HepG2 (cell line): Measurements from ENCODE around the gene SAC3D1. TPM values are rescaled to one million over a fixed set of nuclear protein-coding genes. Genes with fewer than 3 reads are reported as not detected.

ENCODE experiments used
- ATAC-seq: fragments of 200-7000 bp; cut with Tn5 transposase; 3 replicates; pipeline ENCODE4 v1.9.1; 2020; ENCODE audit warnings: mild to moderate bottlenecking, moderate library complexity
- BruUV-seq: library from RNA; stranded (reverse); fragments of 400-500 nt; replicated peaks from 2 replicates; lab custom pipeline; 2021; lab: Mats Ljungman, UMichigan
- CTCF ChIA-PET: fragments of 300-600 bp; formaldehyde crosslinking; extraction: SDS; loops from one replicate; lab custom pipeline; 2021; ENCODE audit warnings: low total read pairs, inconsistent platforms, low intra/inter-chr PET ratio; lab: Yijun Ruan, JAX
- POLR2A ChIA-PET: fragments of 350-600 bp; sonication (Branson Sonifier 250); formaldehyde crosslinking; loops from one replicate; lab custom pipeline; 2020; ENCODE audit warnings: antibody characterized with exemption, inconsistent platforms; lab: Yijun Ruan, JAX
- DNase-seq: peaks from one replicate; pipeline ENCODE4 v3.0.0-alpha.2; 2015; ENCODE audit warnings: low spot score
- FAIRE-seq: peaks from 3 replicates; lab custom pipeline; 2011; peaks lifted over from hg19 to GRCh38; lab: Jason Lieb, UNC
- H2AFZ ChIP-seq: one replicate; pipeline ENCODE4 v1.6.1; 2011; ENCODE audit warnings: low read length, inconsistent platforms
- H3K27ac ChIP-seq: fragments of 300-600 bp; 3 replicates; pipeline ENCODE4 v1.8.0; 2011; ENCODE audit warnings: mixed run types, mild to moderate bottlenecking, mixed read lengths, low read length, inconsistent platforms; ENCODE audit not compliant: insufficient read depth; ENCODE audit errors: extremely low read length
- H3K27me3 ChIP-seq, 2 experiments: fragments of 200-600 bp in 1 of 2; 2 replicates in 1 of 2; 3 replicates in 1 of 2; pipeline versions ENCODE4 v1.6.0 to v1.8.0; 2011; ENCODE audit warnings: low read length in 2 of 2, mild to moderate bottlenecking in 2 of 2, moderate library complexity in 2 of 2, inconsistent platforms in 1 of 2; ENCODE audit not compliant: insufficient read depth in 2 of 2, control insufficient read depth in 1 of 2
- H3K36me3 ChIP-seq, 2 experiments: fragments of 200-600 bp in 1 of 2; replicated peaks in 1 of 2; 2 replicates in 1 of 2; 3 replicates in 1 of 2; pipeline versions ENCODE4 v1.5.1 to v1.8.0; 2011; ENCODE audit warnings: low read length in 2 of 2, inconsistent platforms in 1 of 2; ENCODE audit not compliant: insufficient read depth in 2 of 2, control insufficient read depth in 1 of 2
- H3K4me1 ChIP-seq: 2 replicates; pipeline ENCODE4 v1.5.1; 2012; ENCODE audit warnings: low read length, inconsistent platforms; ENCODE audit not compliant: insufficient read depth
- H3K4me2 ChIP-seq: 2 replicates; pipeline ENCODE4 v1.6.0; 2011; ENCODE audit warnings: low read depth, low read length, inconsistent platforms
- H3K4me3 ChIP-seq, 3 experiments: fragments of 200-600 bp in 1 of 3; sonication (generic), shearing (Covaris generic) in 1 of 3; replicated peaks in 1 of 3; 2 replicates each; pipeline ENCODE4 v1.5.1; 2011 to 2016; ENCODE audit warnings: low read length in 3 of 3, inconsistent platforms in 2 of 3, low read depth in 2 of 3, mild to moderate bottlenecking in 2 of 3, control low read depth in 1 of 3, mixed read lengths in 1 of 3; ENCODE audit not compliant: insufficient read depth in 1 of 3
- H3K79me2 ChIP-seq: one replicate; pipeline ENCODE4 v1.6.1; 2011; ENCODE audit warnings: low read length, inconsistent platforms; ENCODE audit not compliant: insufficient read depth
- H3K9ac ChIP-seq: 2 replicates; pipeline ENCODE4 v1.6.0; 2011; ENCODE audit warnings: mild to moderate bottlenecking, low read depth, low read length, inconsistent platforms; ENCODE audit not compliant: insufficient read depth
- H3K9me3 ChIP-seq: 2 replicates; pipeline ENCODE4 v1.5.1; 2012; ENCODE audit warnings: mild to moderate bottlenecking, low read length
- H4K20me1 ChIP-seq: 2 replicates; pipeline ENCODE4 v1.6.0; 2011; ENCODE audit warnings: inconsistent platforms, mild to moderate bottlenecking, low read length, moderate library complexity; ENCODE audit not compliant: insufficient read depth
- AGO2 ChIP-seq: fragments of 200-400 bp; formaldehyde crosslinking; optimal IDR thresholded peaks from 2 replicates; pipeline ENCODE3; 2017; ENCODE audit warnings: mild to moderate bottlenecking, low read depth, low read length, moderate library complexity
- HNF4A ChIP-seq: sonication (generic); formaldehyde crosslinking; IDR thresholded peaks from 2 replicates; pipeline ENCODE4 v1.4.0; 2020; ENCODE audit warnings: missing genetic modification reagents
- KDM1A ChIP-seq: IDR thresholded peaks from 2 replicates; pipeline ENCODE4 v1.6.1; 2016; ENCODE audit warnings: missing compliant biosample characterization
- KLF6 ChIP-seq: IDR thresholded peaks from 2 replicates; pipeline ENCODE4 v1.8.0; 2016; ENCODE audit warnings: missing biosample characterization, missing genetic modification reagents
- MED13 ChIP-seq: sonication (generic); formaldehyde crosslinking; IDR thresholded peaks from 2 replicates; pipeline ENCODE4 v1.5.0; 2020; ENCODE audit warnings: missing genetic modification reagents
- MYC ChIP-seq: sonication (generic); formaldehyde crosslinking; IDR thresholded peaks from 2 replicates; pipeline ENCODE4 v1.9.0; 2021; ENCODE audit warnings: missing genetic modification reagents, borderline replicate concordance
- TBX2 ChIP-seq: sonication (generic); formaldehyde crosslinking; IDR thresholded peaks from 2 replicates; pipeline ENCODE4 v1.5.0; 2020; ENCODE audit warnings: missing genetic modification reagents, mild to moderate bottlenecking, borderline replicate concordance
- TOE1 ChIP-seq: sonication (generic); formaldehyde crosslinking; IDR thresholded peaks from 2 replicates; pipeline ENCODE4 v1.4.0; 2020; ENCODE audit warnings: mild to moderate bottlenecking, missing genetic modification reagents
- UBTF ChIP-seq: sonication (generic); formaldehyde crosslinking; IDR thresholded peaks from 2 replicates; pipeline ENCODE4 v1.4.0; 2020; ENCODE audit warnings: mild to moderate bottlenecking, missing genetic modification reagents
- ZFX ChIP-seq: sonication (generic); formaldehyde crosslinking; IDR thresholded peaks from 2 replicates; pipeline ENCODE4 v1.4.0; 2020; ENCODE audit warnings: mild to moderate bottlenecking, low read depth, missing genetic modification reagents, moderate library complexity
- ZNF572 ChIP-seq: sonication (generic); formaldehyde crosslinking; IDR thresholded peaks from 2 replicates; pipeline ENCODE4 v1.5.1; 2020; ENCODE audit warnings: mild to moderate bottlenecking, missing genetic modification reagents
- ZNF790 ChIP-seq: sonication (generic); formaldehyde crosslinking; IDR thresholded peaks from 2 replicates; pipeline ENCODE4 v1.8.0; 2022; ENCODE audit warnings: missing genetic modification reagents, mild to moderate bottlenecking, borderline replicate concordance
- WGBS: methylation state at CpG from one replicate; pipeline ENCODE4 v1.1.6; 2017; ENCODE audit warnings: low lambda C conversion rate; 5-methylcytosine and 5-hydroxymethylcytosine counted together
- in situ Hi-C: cut with HindIII; loops from 2 replicates; pipeline ENCODE4 v1.10.0; 2017; ENCODE audit warnings: low pct_unique_long_range_greater_than_20kb; ENCODE audit not compliant: extremely low pct_ligation_motif_present
- intact Hi-C: fragments of 100-400 bp; cut with micrococcal nuclease; formaldehyde crosslinking; loops from one replicate; pipeline ENCODE4 v1.10.0; 2022; ENCODE audit not compliant: unreplicated experiment
- polyA plus RNA-seq, 8 experiments: library from polyadenylated mRNA; depleted of rRNA in 3 of 8; stranded (reverse) in 7 of 8; unstranded in 1 of 8; fragments of >200 nt; fragmentation: Illumina TruSeq in 4 of 8; extraction: Trizol in 4 of 8; gene quantifications; 2 replicates each; pipeline versions ENCODE4 v1.2.1 to v1.2.3, GENCODE V29; 2011 to 2016; ENCODE audit warnings: low read depth in 4 of 8, missing spikeins in 1 of 8, mixed read lengths in 1 of 8; ENCODE audit not compliant: insufficient read depth in 1 of 8
- total RNA-seq, 5 experiments: library from RNA; depleted of rRNA; stranded (reverse); fragments of >200 nt; fragmentation: Illumina TruSeq; extraction: Trizol; gene quantifications; 2 replicates each; pipeline ENCODE4 v1.2.3, GENCODE V29; 2016; ENCODE audit warnings: low read depth in 1 of 5
- TF ChIP-seq, protein P1 (sequence below): sonication (generic); formaldehyde crosslinking; IDR thresholded peaks from 2 replicates; pipeline ENCODE4 v1.5.0; 2020; ENCODE audit warnings: mild to moderate bottlenecking, missing genetic modification reagents, borderline replicate concordance
- TF ChIP-seq, protein P2 (sequence below): sonication (generic); formaldehyde crosslinking; IDR thresholded peaks from 2 replicates; pipeline ENCODE4 v1.5.1; 2020; ENCODE audit warnings: missing genetic modification reagents, mild to moderate bottlenecking, borderline replicate concordance

SAC3D1 gene
- total and polyA plus RNA-seq, 2 of the 13 experiments (the other 11 are each of a cell fraction or from before 2014, with no cell fraction given): 7.4 to 36.3 TPM

DNA sequence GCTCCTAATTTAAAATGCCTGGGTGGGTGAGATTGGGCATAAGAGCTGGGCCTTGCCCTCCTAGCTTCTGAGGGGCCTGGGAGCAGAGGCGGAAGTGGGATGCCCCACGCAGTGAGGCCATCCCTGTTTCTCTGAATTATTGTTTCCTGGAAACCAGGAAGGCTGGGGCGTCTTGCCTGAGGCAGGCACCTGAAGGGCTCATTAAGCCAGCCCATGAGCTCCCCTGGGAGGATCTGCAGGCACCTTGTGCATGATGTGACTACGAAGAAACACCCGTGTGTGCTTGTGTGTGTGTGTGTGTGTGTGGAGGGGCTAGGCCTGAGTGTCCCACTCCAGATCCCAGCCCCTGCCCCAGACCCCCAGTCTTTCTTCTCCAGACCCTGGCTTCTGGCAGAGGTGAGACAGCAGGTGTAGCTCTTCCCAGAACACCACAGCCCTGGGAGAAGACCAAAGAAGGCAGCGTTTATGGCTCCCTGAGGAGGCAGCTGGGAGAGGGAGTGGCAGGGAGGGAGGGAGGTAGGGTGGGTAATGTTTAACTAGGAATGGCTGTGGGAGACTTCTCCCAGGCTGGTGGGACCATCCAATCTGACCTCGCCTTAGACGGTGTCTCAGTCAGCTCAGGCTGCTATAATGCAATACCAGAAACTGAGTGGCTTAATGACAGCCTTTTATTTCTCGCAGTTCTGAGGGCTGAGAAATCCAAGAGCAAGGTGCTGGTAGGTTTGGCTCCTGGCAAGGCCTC lies 42.1 kb upstream of the SAC3D1 start (continued):
- TF ChIP-seq ZNF572 (CRISPR knock-in tag): peak; percentile 81; the same call in 1 of the 2 replicates
- 0 out of 2 replicates have a peak, but pooled peaks have one; percentile 11 for TF ChIP-seq TBX2 (CRISPR knock-in tag)
- TF ChIP-seq, protein P1, sequence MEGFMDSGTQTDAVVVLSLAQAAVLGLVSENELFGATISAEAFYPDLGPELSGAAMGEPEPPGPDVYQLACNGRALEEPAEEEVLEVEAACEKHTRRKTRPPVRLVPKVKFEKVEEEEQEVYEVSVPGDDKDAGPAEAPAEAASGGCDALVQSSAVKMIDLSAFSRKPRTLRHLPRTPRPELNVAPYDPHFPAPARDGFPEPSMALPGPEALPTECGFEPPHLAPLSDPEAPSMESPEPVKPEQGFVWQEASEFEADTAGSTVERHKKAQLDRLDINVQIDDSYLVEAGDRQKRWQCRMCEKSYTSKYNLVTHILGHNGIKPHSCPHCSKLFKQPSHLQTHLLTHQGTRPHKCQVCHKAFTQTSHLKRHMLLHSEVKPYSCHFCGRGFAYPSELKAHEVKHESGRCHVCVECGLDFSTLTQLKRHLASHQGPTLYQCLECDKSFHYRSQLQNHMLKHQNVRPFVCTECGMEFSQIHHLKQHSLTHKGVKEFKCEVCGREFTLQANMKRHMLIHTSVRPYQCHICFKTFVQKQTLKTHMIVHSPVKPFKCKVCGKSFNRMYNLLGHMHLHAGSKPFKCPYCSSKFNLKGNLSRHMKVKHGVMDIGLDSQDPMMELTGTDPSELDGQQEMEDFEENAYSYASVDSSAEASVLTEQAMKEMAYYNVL: 0 out of 2 replicates have a peak, but pooled peaks have one; percentile 5

- H3K27ac ChIP-seq: peak overlapping the region; percentile 53
- FAIRE-seq (peak; percentile 43), DNase-seq (no peak), ATAC-seq (peak; percentile 9; the same call in 2 of the 3 replicates)
- H2AFZ ChIP-seq: no peak overlapping the region
- ChIA-PET POLR2A (interaction anchor here (0.7 to 4.0 kb wide), 18 partner anchors 11 to 220 kb away, joined by 3 to 42 read pairs (median 5); partner anchors contain the start of genes ARL2, GPHA2, MRPL49 and PPP2R5B), CTCF (interaction anchor here (1.1 kb wide), 1 partner anchor 15 kb away, joined by 3 read pairs; the partner anchor contains the start of gene ARL2)
- H3K27me3 ChIP-seq: no peaks in the 10 kb centered on the region; a peak in 1 of 5 replicates
- no peaks in the 10 kb centered on the region for H3K9me3 ChIP-seq
- no peaks in the 10 kb centered on the region for H3K79me2 ChIP-seq
- H3K36me3 ChIP-seq: no peaks in the 10 kb centered on the region
- no TSS peak for BruUV-seq
- WGBS: no CpG with 5 or more reads among the region's 1 CpG
- no peak overlapping the region for H3K9ac ChIP-seq
- H4K20me1 ChIP-seq: no peaks in the 10 kb centered on the region
- peaks cover 73% of the 10 kb centered on the region for H3K4me1 ChIP-seq
- peak overlapping the region; percentile 99 for H3K4me2 ChIP-seq
- intact Hi-C loops (loop anchor here (5.0 kb wide), 1 partner anchor 152 kb away; no protein-coding TSS in a partner anchor), in situ Hi-C loops (no loop called here)
- peak overlapping the region; percentile 2 to 73 (median 59); a peak in 3 of 6 replicates for H3K4me3 ChIP-seq
- TF ChIP-seq UBTF (CRISPR knock-in tag): 0 out of 2 replicates have a peak, but pooled peaks have one; percentile 10
- no peak for TF ChIP-seq KLF6
- TF ChIP-seq, protein P2, sequence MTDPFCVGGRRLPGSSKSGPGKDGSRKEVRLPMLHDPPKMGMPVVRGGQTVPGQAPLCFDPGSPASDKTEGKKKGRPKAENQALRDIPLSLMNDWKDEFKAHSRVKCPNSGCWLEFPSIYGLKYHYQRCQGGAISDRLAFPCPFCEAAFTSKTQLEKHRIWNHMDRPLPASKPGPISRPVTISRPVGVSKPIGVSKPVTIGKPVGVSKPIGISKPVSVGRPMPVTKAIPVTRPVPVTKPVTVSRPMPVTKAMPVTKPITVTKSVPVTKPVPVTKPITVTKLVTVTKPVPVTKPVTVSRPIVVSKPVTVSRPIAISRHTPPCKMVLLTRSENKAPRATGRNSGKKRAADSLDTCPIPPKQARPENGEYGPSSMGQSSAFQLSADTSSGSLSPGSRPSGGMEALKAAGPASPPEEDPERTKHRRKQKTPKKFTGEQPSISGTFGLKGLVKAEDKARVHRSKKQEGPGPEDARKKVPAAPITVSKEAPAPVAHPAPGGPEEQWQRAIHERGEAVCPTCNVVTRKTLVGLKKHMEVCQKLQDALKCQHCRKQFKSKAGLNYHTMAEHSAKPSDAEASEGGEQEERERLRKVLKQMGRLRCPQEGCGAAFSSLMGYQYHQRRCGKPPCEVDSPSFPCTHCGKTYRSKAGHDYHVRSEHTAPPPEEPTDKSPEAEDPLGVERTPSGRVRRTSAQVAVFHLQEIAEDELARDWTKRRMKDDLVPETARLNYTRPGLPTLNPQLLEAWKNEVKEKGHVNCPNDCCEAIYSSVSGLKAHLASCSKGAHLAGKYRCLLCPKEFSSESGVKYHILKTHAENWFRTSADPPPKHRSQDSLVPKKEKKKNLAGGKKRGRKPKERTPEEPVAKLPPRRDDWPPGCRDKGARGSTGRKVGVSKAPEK: 0 out of 2 replicates have a peak, but pooled peaks have one; percentile 24
- TF ChIP-seq MED13: no peak
- no peak for TF ChIP-seq MYC (CRISPR knock-in tag)
- 0 out of 2 replicates have a peak, but pooled peaks have one; percentile 12 for TF ChIP-seq HNF4A (CRISPR knock-in tag)
- TF ChIP-seq TOE1 (CRISPR knock-in tag): no peak
- TF ChIP-seq ZNF790 (CRISPR knock-in tag): no peak
- no peak for TF ChIP-seq AGO2
- TF ChIP-seq KDM1A (CRISPR knock-in tag): no peak
- peak; percentile 39; the same call in 1 of the 2 replicates for TF ChIP-seq ZFX (CRISPR knock-in tag)
Measured at GRCh38 chr11:64999478-64999877, 41.5 kb upstream of the SAC3D1 start.
